ENCODE data around the gene STXBP6.
"Not testable (repeated sequence)": the region's sequence is repeated elsewhere in the genome, so short reads cannot be mapped to it uniquely, and the experiment has no call there.

The STXBP6 gene

GRCh38 chr14:24802236-24802635, 247.7 kb downstream of the STXBP6 start:
- no peak for DNase-seq (ENCODE audit: low spot score)

- no peak for DNase-seq (ENCODE audit: low spot score)
Observed at GRCh38 chr14:24801024-24801423, 248.9 kb downstream of the STXBP6 start.

DNA sequence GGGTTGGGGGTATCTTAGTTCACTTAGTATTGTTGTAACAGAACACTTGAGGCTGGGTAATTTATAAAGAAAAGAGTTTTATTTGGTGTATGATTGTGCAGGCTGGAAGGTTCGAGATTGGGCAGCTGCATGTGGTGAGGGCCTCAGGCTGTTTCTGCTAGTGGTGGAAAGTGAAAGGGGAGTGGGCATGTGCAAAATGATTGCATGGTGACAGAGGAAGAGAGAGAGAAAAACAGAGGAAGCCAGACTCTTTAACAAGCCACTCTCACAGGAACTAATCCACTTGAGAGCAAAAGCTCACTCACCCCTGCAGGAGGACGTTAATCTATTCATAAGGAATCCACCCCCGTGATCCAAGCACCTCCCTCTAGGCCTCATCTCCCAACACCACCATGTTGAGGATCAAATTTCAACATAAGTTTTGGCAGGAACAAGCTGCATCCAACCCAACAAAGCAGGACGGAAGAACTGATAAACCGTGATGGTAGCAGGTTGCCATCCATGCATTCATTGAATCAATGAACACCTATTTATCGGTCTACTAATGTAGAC, 251.0 kb downstream of the STXBP6 start:
- no peak for DNase-seq (ENCODE audit: low spot score)

GRCh38 chr14:24795406-24795805, 254.5 kb downstream of the STXBP6 start:
- no peak for DNase-seq (ENCODE audit: low spot score)

- DNase-seq (ENCODE audit: low spot score) = no peak
Observed at GRCh38 chr14:24794644-24795305, 255.2 kb downstream of the STXBP6 start.

DNA sequence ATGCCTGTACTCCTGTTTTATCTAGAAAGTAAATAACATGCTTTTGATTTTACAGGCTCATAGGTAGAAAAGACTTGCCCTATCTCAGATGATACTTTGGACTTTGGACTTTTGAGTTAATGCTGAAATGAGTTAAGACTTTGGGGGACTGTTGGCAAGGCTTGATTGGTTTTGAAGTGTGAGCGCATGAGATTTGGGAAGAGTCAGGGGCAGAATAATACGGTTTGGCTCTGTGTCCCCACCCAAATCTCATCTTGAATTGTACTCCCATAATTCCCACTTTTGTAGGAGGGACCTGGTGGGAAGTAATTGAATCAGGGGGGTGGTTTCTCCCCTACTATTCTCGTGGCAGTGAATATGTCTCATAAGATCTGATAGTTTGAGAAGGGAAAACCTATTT, 259.8 kb downstream of the STXBP6 start:
- no peak for DNase-seq (ENCODE audit: low spot score)

- DNase-seq (ENCODE audit: low spot score) = no peak
Observed at GRCh38 chr14:24789378-24789884, 260.5 kb downstream of the STXBP6 start.

DNA sequence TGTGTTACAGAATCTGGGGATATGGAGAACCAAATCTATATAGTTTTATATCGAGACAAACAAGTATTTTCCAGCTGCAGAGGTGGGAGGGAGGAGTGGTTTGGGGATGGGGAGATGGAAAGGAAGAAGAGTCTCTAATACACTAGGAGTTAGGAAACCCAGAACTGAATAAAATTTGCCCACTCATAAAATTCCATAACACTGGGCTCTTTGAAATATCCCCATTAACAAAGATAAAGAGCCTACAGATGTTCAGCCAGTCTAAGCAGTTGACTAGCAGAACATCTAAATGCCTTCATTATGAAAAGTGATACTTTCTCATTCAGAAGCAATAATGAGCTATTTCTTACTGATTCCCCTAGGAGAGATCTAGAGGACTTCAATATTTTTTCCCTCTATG, 264.2 kb downstream of the STXBP6 start:
- DNase-seq (ENCODE audit: low spot score) = no peak

DNA sequence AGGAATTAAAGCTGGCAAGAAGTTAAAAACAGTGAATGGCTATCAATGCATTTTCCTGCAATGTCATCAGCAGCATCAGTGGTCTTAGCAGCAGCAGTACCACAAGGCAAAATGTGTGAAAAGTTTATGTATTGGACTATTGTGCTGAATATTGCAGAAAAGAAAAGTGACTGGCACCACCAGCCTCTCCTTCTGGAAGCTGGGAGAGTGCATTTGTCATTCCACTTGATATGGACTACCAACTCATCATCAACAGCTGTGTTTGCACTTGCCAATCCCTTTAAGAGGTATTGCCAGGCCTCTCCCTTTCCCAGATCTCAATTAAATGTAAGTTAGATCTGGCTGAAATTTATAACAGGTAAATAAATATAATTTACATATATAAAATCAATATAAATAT, 265.0 kb downstream of the STXBP6 start:
- DNase-seq (ENCODE audit: low spot score) = no peak

DNA sequence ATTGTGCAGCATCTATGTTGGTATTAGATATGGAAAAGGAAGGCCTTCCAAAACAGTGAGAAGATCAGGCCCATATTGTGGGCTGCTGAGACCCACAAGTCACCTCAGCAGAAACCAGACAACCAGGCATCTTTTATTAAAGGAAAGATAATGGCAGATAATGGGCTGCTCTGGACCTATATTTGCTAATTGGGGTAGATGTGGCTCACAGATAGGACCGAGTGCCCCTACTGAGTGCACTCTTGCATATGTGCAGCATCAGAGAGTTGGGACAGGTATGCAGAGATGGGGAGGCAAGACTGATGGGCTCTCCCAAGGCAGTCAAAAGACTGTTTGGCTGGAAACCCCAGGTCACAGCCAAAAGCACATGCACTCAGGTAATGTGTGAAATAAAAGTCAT, 266.2 kb downstream of the STXBP6 start:
- DNase-seq (ENCODE audit: low spot score) = no peak

DNA sequence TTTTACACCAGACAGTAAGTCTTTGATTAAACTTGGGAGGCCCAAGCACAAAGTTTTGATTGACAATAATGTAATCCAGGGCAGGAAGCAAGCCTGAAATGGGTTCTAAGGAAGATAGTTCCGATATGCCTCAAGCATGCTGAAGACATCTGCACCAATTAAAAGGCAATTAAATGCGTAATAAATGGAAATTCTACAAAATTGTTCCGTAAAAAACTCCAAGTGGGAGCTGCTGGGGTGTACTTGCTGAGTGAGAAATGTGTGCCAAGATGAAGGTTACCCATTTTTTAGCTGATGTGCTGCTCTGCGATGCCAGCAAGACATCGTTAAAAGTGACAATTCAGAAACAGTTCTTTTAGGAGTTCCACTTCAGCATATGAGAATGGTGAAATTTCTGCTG, 269.7 kb downstream of the STXBP6 start:
- DNase-seq (ENCODE audit: low spot score) = no peak

- no peak for DNase-seq (ENCODE audit: low spot score)
Observed at GRCh38 chr14:24777678-24778077, 272.3 kb downstream of the STXBP6 start.

DNA sequence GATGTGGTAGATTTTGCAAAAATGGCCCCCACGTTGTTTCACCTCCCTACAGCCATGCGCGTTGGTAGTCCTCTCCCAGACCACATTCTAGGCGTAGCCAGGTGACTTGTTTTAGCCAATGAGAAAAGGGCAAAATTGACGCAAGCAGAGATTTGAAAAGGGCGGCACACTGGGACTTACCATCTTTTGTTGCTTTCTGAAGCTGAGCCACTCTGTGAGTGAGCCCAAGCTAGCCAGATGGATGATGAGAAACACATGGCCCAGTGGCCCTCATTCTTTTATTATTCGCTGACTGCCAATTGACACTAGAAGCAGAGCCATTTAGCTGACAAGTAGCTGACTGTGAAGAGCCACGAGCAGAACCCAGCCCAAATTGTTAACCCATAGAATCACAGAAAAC, 274.0 kb downstream of the STXBP6 start:
- DNase-seq (ENCODE audit: low spot score) = no peak

DNA sequence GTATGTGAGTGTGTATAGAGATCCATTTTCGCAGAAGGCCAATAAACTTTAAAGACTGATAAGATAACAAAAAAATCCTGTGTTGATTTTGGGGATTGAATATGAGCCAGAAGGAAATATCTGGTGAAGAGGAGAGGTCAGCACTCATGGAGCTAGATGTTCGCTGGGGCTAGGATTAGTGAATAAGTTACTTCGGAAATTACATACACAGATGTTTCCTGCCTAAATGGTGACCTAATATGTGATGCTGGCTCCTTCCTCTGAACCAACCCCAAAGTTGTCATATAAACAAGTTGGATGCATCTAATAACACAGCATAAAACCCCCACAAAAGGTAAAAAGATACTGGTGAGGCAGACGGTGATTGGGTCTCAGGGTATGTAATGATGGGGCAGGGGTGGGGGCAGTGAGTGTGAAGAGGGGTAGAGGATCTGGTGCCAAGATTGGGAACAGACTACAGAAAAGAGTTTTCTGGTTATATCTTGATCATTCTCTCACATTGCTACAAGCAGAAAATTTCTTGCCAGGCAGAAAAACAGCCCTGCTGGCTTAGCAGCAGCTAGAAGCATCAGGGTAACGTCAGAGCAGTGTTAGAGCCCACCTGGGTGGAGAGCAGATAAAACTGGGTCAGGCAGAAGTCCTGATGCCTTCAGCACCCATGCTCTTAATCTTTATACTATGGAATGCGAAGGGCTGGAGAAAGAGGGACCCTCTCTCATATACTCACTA, 275.6 kb downstream of the STXBP6 start:
- DNase-seq (ENCODE audit: low spot score) = no peak

DNA sequence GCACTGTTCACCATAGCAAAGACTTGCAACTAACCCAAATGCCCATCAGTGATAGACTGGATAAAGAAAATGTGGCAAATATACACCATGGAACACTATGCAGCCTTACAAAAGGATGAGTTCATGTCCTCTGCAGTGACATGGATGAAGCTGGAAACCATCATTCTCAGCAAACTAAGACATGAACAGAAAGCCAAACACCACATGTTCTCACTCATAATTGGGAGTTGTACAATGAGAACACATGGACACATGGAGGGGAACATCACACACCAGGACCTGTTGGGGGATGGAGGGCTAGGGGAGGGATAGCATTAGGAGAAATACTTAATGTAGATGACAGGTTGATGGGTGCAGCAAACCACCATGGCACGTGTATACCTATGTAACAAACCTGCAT, 276.4 kb downstream of the STXBP6 start:
- not testable (repeated sequence) for DNase-seq (ENCODE audit: low spot score)

DNA sequence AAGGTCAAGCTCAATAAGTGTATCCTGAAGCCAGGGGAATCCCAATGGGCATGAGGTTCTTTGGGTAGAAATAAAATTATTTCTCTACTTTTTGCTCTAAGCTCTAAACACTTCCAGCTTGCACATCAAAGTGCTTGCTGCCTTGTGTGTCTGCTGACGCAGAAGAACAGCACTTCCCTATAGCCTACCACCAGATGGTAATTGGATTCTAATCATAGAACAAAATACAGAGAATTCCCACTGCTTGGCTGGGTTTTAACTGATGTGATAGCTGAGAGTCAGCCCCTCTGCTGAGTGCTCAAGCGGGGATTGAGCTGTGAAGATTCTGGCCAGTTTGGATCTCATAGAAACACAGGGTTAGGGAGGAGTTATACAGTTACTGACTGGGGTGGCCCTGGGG, 283.5 kb downstream of the STXBP6 start:
- DNase-seq (ENCODE audit: low spot score) = no peak

DNA sequence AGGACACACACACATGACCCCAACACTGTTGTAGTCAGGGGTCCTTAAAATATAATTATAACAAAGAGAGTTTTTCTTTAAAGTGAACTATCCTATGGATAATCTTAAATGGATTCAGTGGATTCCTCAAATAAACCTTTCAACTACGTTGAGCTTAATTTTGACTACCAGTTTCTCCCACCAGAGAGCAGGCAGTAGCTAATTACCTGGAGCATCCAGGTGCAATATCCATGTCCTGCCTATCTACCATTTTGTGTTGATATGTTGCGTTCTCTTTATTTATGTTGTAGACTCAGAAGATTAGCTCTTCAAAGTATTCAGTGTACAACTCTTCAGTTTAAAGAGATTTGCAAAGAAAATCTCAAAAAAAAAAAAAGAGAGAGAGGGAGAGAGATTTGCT, 288.8 kb downstream of the STXBP6 start:
- DNase-seq (ENCODE audit: low spot score) = no peak

All from AG08395 (cell line).